Mesothelial cell of epicardium (in vitro differentiated cells): ENCODE data around the gene PLEKHA7. TPM values are rescaled to one million over a fixed set of nuclear protein-coding genes. Genes with fewer than 3 reads are reported as not detected.

Experiments used
- DNase-seq, 2 experiments: peaks; one replicate each; pipeline ENCODE4 v3.0.0; 2021; ENCODE audit warnings: low spot score in 2 of 2; ENCODE audit not compliant: unreplicated experiment in 2 of 2
- H3K27ac Mint-ChIP-seq: 2 replicates; pipeline ENCODE4 v1.8.0; 2021; ENCODE audit warnings: mixed read lengths
- H3K27me3 Mint-ChIP-seq: 2 replicates; pipeline ENCODE4 v1.8.0; 2021; ENCODE audit warnings: low read depth, mixed read lengths
- H3K36me3 Mint-ChIP-seq: 2 replicates; pipeline ENCODE4 v1.8.0; 2021; ENCODE audit warnings: mixed read lengths
- H3K4me1 Mint-ChIP-seq: 2 replicates; pipeline ENCODE4 v1.8.0; 2021; ENCODE audit warnings: mixed read lengths
- H3K4me3 Mint-ChIP-seq: 2 replicates; pipeline ENCODE4 v1.8.0; 2021; ENCODE audit warnings: mild to moderate bottlenecking, moderate library complexity, mixed read lengths
- H3K9me3 Mint-ChIP-seq: 2 replicates; pipeline ENCODE4 v1.8.0; 2021; ENCODE audit warnings: mixed read lengths
- CTCF ChIP-seq: fragments of 200-600 bp; sonication (generic); IDR thresholded peaks from one replicate; pipeline ENCODE4 v1.5.0; 2021; ENCODE audit warnings: antibody characterized with exemption; ENCODE audit not compliant: unreplicated experiment
- total RNA-seq: library from RNA; stranded (reverse); gene quantifications from 3 replicates; pipeline ENCODE4 v1.2.1, GENCODE V29; 2021

Gene PLEKHA7
- total RNA-seq, 1 donor from 2014 or later: 30.5 TPM

DNA sequence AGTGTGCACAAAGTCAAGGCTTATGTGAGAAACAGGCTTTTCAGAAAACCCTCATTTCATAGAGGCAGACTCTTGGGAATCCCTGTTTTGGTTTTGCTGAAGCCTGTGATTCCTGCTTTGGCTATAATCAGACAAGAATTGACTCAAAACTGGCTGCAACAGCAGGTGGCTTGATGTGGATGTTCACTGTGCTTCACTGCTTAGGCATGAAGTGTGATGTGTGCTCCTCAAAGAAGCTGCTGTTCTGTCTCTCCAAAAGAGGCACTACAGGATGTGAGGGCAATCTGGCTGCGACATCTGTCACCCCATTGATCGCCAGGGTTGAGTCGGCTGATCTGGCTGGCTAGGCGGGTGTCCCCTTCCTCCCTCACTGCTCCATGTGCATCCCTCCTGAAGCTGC lies 172.2 kb downstream of the PLEKHA7 start:
- Mint-ChIP-seq H3K27ac (no peak overlapping the region), H3K9me3 (no peaks in the 10 kb centered on the region), H3K4me1 (peaks cover 6% of the 10 kb centered on the region), H3K27me3 (no peaks in the 10 kb centered on the region), H3K36me3 (peaks cover 15% of the 10 kb centered on the region), H3K4me3 (no peak overlapping the region)
- no peak for TF ChIP-seq CTCF
- DNase-seq: no peak

- Mint-ChIP-seq H3K27ac (no peak overlapping the region), H3K27me3 (no peaks in the 10 kb centered on the region), H3K36me3 (peaks cover 13% of the 10 kb centered on the region), H3K9me3 (no peaks in the 10 kb centered on the region), H3K4me3 (no peak overlapping the region), H3K4me1 (peaks cover 6% of the 10 kb centered on the region)
- DNase-seq: no peak
- TF ChIP-seq CTCF: no peak
These were observed 172.7 kb downstream of the PLEKHA7 start for GRCh38 chr11:16841481-16841880.

- Mint-ChIP-seq H3K27ac (no peak overlapping the region), H3K36me3 (peaks cover 13% of the 10 kb centered on the region), H3K4me1 (peaks cover 6% of the 10 kb centered on the region), H3K27me3 (no peaks in the 10 kb centered on the region), H3K4me3 (no peak overlapping the region), H3K9me3 (no peaks in the 10 kb centered on the region)
- DNase-seq: no peak
- no peak for TF ChIP-seq CTCF
These were observed 173.3 kb downstream of the PLEKHA7 start for GRCh38 chr11:16840951-16841350.

- peaks cover 13% of the 10 kb centered on the region for H3K36me3 Mint-ChIP-seq
- no peak overlapping the region for H3K4me3 Mint-ChIP-seq
- no peak overlapping the region for H3K27ac Mint-ChIP-seq
- no peaks in the 10 kb centered on the region for H3K27me3 Mint-ChIP-seq
- H3K9me3 Mint-ChIP-seq: no peaks in the 10 kb centered on the region
- DNase-seq: no peak
- TF ChIP-seq CTCF: no peak
- peaks cover 6% of the 10 kb centered on the region for H3K4me1 Mint-ChIP-seq
These were observed 174.4 kb downstream of the PLEKHA7 start for GRCh38 chr11:16839821-16840220.

DNA sequence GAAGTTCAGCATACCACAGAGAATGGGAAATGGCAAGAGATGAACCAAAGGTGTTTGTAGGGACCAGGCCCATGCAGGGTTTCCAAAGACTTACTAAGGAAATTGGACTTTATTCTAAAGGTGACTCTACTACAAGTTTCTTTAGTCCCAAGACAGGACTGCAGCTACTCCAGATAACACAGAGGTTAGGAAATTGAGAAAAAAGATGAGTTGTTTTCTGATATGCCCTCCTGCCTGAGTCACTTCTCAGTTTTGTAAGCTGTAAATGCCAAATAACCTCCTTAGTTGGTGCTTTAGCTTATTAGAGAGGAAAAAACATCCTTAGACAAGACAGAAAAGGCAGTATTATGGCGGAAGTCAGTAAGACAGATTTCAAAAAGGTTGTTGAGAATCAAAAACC lies 179.8 kb downstream of the PLEKHA7 start:
- peaks cover 6% of the 10 kb centered on the region for H3K36me3 Mint-ChIP-seq
- no peaks in the 10 kb centered on the region for H3K9me3 Mint-ChIP-seq
- no peak overlapping the region for H3K4me3 Mint-ChIP-seq
- H3K27me3 Mint-ChIP-seq: no peaks in the 10 kb centered on the region
- TF ChIP-seq CTCF: no peak
- H3K27ac Mint-ChIP-seq: no peak overlapping the region
- DNase-seq: no peak
- peaks cover 2% of the 10 kb centered on the region for H3K4me1 Mint-ChIP-seq

DNA sequence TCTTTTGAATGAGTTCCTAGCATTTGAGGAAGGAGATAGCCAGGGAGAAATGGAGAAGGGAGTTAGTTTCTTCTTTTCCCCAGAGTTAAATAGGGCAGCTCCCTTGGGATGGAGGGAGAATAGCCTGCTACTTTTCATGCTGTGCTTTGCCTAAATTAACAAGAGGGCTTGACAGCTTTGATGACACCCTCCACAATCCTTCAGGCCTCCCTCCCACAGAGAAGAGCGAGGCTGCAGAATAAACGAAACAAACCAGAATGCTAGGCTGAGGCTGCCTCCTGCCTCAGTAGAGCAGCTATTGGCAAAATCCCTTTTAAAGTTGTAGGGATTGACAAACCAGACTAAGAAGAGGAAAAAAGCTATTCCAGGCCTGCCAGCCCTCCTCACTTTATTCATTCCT lies 181.2 kb downstream of the PLEKHA7 start:
- no peak for TF ChIP-seq CTCF
- Mint-ChIP-seq H3K27ac (no peak overlapping the region), H3K9me3 (no peaks in the 10 kb centered on the region), H3K4me3 (no peak overlapping the region), H3K36me3 (peaks cover 6% of the 10 kb centered on the region), H3K4me1 (peaks cover 2% of the 10 kb centered on the region), H3K27me3 (no peaks in the 10 kb centered on the region)
- no peak for DNase-seq
